OCI-LY3 (cell line): ENCODE results near the gene AKIRIN2.

Experiments used
- H2AFZ ChIP-seq: fragments of 200-600, 300-600 bp; shearing (Covaris generic); 2 replicates; pipeline ENCODE4 v1.6.0; 2014; ENCODE audit warnings: antibody characterized with exemption, low read depth, low read length
- H3K27ac ChIP-seq: fragments of 200-600, 300-600 bp; sonication (generic); 2 replicates; pipeline ENCODE4 v1.5.1; 2014; ENCODE audit warnings: mild to moderate bottlenecking, low read length, moderate library complexity, mixed read lengths
- H3K27me3 ChIP-seq: fragments of 200-600, 300-600 bp; sonication (generic); 2 replicates; pipeline ENCODE4 v1.6.1; 2014; ENCODE audit warnings: low read depth, low read length, mixed read lengths
- H3K36me3 ChIP-seq: fragments of 200-600, 300-600 bp; sonication (generic); replicated peaks from 2 replicates; pipeline ENCODE3; 2014; ENCODE audit warnings: low read depth, low read length, mixed read lengths
- H3K4me1 ChIP-seq: fragments of 300-600, 200-600 bp; sonication (generic); 2 replicates; pipeline ENCODE4 v1.6.1; 2014; ENCODE audit warnings: low read length, mixed read lengths
- H3K4me2 ChIP-seq: fragments of 200-600, 300-600 bp; sonication (generic); 2 replicates; pipeline ENCODE4 v1.6.1; 2014; ENCODE audit warnings: low read length, mixed read lengths
- H3K4me3 ChIP-seq: fragments of 300-600, 200-600 bp; sonication (generic); 2 replicates; pipeline ENCODE4 v1.5.1; 2014; ENCODE audit warnings: antibody characterized with exemption, mild to moderate bottlenecking, low read length, moderate library complexity
- H3K79me2 ChIP-seq: fragments of 300-600, 200-600 bp; shearing (Covaris generic); 2 replicates; pipeline ENCODE4 v1.6.1; 2014; ENCODE audit warnings: mild to moderate bottlenecking, low read length, mixed read lengths
- H3K9ac ChIP-seq: fragments of 300-600, 200-600 bp; shearing (Covaris generic); 2 replicates; pipeline ENCODE4 v1.6.0; 2014; ENCODE audit warnings: mild to moderate bottlenecking, low read length, moderate library complexity
- H3K9me3 ChIP-seq: fragments of 200-600, 300-600 bp; shearing (Covaris generic); 2 replicates; pipeline ENCODE4 v1.6.1; 2014; ENCODE audit warnings: low read length, mixed read lengths; ENCODE audit not compliant: insufficient read depth
- H4K20me1 ChIP-seq: fragments of 200-600, 300-600 bp; sonication (generic); 2 replicates; pipeline ENCODE4 v1.6.1; 2016; ENCODE audit warnings: low read length, mixed read lengths; ENCODE audit not compliant: insufficient read depth
- EZH2phosphoT487 ChIP-seq: fragments of 200-600 bp; shearing (Covaris generic); IDR thresholded peaks from 2 replicates; pipeline ENCODE4 v1.6.1; 2018; ENCODE audit warnings: antibody characterized with exemption, mixed run types, low read depth
- TF ChIP-seq, protein P1 (sequence below): fragments of 200-600, 300-600 bp; sonication (generic); IDR thresholded peaks from 2 replicates; pipeline ENCODE4 v1.5.1; 2014; ENCODE audit warnings: antibody characterized with exemption, low read length, low read depth

The AKIRIN2 gene

DNA sequence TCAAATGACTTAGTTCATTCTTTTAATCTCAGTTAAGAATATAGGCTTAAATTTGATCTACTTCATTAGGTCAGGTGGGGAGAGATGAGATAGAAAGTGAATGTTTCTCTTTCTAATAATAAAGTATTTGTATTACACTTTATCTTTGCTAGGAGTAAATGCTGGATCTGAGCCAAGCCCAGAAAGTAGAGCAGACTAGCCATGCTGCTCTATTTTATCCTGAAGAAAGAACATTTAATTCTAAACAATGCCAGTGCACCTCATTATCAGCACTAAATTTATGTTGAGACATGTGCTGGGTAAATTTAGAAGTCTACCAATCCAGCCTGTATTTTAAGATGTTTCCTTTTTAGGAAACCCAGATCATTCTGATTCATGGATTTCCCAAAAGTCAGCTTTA is 43.5 kb downstream of the AKIRIN2 start:
- no peak for TF ChIP-seq EZH2phosphoT487
- TF ChIP-seq, protein P1, sequence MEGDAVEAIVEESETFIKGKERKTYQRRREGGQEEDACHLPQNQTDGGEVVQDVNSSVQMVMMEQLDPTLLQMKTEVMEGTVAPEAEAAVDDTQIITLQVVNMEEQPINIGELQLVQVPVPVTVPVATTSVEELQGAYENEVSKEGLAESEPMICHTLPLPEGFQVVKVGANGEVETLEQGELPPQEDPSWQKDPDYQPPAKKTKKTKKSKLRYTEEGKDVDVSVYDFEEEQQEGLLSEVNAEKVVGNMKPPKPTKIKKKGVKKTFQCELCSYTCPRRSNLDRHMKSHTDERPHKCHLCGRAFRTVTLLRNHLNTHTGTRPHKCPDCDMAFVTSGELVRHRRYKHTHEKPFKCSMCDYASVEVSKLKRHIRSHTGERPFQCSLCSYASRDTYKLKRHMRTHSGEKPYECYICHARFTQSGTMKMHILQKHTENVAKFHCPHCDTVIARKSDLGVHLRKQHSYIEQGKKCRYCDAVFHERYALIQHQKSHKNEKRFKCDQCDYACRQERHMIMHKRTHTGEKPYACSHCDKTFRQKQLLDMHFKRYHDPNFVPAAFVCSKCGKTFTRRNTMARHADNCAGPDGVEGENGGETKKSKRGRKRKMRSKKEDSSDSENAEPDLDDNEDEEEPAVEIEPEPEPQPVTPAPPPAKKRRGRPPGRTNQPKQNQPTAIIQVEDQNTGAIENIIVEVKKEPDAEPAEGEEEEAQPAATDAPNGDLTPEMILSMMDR: no peak
- Histone ChIP-seq H3K4me1 (no peaks in the 10 kb centered on the region), H3K27ac (no peak overlapping the region), H2AFZ (no peak overlapping the region), H3K4me2 (no peak overlapping the region), H3K4me3 (no peak overlapping the region), H4K20me1 (no peaks in the 10 kb centered on the region), H3K36me3 (peaks cover 15% of the 10 kb centered on the region), H3K9me3 (no peaks in the 10 kb centered on the region), H3K79me2 (no peaks in the 10 kb centered on the region), H3K27me3 (no peaks in the 10 kb centered on the region), H3K9ac (no peak overlapping the region)

DNA sequence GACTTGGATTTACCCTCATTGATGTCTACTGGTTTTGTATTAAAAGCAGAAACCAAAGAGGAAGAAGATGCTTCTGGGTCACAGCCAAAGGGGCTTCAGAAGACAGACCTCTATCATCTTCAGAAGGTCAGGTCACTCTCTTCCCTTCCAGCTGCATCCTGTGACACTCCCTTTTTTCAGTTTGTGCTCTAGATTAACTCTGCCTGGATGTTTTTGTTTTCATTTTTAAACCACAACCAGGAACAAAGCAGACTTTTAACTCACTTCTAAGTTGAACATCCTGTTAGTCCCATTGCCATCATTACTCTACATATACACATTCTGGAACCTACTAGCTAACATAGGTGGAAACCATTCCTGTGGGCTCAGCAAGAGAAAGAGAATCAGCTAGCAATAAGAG is 45.2 kb downstream of the AKIRIN2 start:
- H3K9me3 ChIP-seq: no peaks in the 10 kb centered on the region
- H2AFZ ChIP-seq: no peak overlapping the region
- no peaks in the 10 kb centered on the region for H3K27me3 ChIP-seq
- H3K9ac ChIP-seq: no peak overlapping the region
- no peaks in the 10 kb centered on the region for H4K20me1 ChIP-seq
- no peaks in the 10 kb centered on the region for H3K4me1 ChIP-seq
- H3K79me2 ChIP-seq: no peaks in the 10 kb centered on the region
- no peak overlapping the region for H3K4me2 ChIP-seq
- no peak overlapping the region for H3K4me3 ChIP-seq
- H3K36me3 ChIP-seq: peaks cover 19% of the 10 kb centered on the region
- TF ChIP-seq EZH2phosphoT487: no peak
- TF ChIP-seq, protein P1: no peak
- no peak overlapping the region for H3K27ac ChIP-seq

DNA sequence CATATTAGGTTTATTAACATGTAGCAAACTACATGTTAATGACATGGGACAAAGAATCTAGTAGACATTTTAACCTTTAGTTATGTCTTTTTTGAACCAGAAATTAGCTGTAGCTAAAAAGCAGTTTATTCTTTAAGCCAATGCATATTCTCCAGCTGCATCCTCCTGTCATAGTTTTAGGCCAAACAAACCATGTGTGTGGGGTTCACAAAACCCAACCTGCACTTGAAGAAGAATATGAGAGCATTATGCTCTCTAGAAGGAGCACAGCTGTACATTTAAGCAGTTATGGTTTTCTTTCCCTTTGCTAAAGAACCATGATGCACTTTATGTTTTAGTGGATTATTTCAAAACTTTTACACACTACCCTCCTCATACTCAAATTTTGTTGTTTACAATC is 46.2 kb downstream of the AKIRIN2 start:
- Histone ChIP-seq H3K4me2 (no peak overlapping the region), H3K4me3 (no peak overlapping the region), H3K4me1 (no peaks in the 10 kb centered on the region), H3K9ac (no peak overlapping the region), H3K79me2 (no peaks in the 10 kb centered on the region), H2AFZ (no peak overlapping the region), H4K20me1 (no peaks in the 10 kb centered on the region), H3K9me3 (no peaks in the 10 kb centered on the region), H3K27me3 (no peaks in the 10 kb centered on the region), H3K27ac (no peak overlapping the region), H3K36me3 (peaks cover 19% of the 10 kb centered on the region)
- TF ChIP-seq EZH2phosphoT487: no peak
- TF ChIP-seq, protein P1: no peak

DNA sequence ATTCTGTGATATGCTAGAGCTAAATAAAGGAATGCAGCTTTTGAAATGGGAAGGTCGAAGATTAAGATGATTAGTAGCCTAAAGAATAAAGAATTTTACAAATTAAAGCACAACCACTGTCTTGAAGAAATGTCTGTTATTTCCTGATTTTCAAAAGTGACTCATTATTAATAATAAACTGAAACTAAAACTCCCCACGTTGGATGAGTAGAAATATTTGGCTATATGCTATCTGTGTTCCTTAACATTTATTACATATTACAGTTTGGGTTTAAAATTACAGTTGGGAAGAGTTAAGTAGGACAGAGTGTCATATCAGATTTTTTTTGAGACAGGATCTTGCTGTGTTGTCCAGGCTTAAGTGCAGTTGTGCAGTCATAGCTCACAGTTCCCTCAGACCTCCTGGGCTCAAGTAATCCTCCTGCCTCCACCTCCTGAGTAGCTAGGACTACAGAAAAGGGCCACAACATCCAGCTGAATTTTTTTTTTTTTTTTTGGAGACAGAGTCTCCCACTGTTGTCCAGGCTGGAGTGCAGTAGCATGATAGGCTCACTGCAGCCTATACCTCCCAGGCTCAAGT is 47.1 kb downstream of the AKIRIN2 start:
- H3K27ac ChIP-seq: no peak overlapping the region
- TF ChIP-seq, protein P1: no peak
- no peak for TF ChIP-seq EZH2phosphoT487
- no peaks in the 10 kb centered on the region for H3K9me3 ChIP-seq
- H3K4me2 ChIP-seq: no peak overlapping the region
- H3K27me3 ChIP-seq: no peaks in the 10 kb centered on the region
- H3K36me3 ChIP-seq: peaks cover 19% of the 10 kb centered on the region
- H3K4me3 ChIP-seq: no peak overlapping the region
- no peaks in the 10 kb centered on the region for H3K79me2 ChIP-seq
- no peaks in the 10 kb centered on the region for H3K4me1 ChIP-seq
- H4K20me1 ChIP-seq: no peaks in the 10 kb centered on the region
- H2AFZ ChIP-seq: no peak overlapping the region
- no peak overlapping the region for H3K9ac ChIP-seq
